ENCODE data around the gene MSTN. TPM values are rescaled to one million over a fixed set of nuclear protein-coding genes. Genes with fewer than 3 reads are reported as not detected.
"Not testable (repeated sequence)": the region's sequence is repeated elsewhere in the genome, so short reads cannot be mapped to it uniquely, and the experiment has no call there.

Gene MSTN
- total RNA-seq, 1 donor from 2014 or later, result not detected

DNA sequence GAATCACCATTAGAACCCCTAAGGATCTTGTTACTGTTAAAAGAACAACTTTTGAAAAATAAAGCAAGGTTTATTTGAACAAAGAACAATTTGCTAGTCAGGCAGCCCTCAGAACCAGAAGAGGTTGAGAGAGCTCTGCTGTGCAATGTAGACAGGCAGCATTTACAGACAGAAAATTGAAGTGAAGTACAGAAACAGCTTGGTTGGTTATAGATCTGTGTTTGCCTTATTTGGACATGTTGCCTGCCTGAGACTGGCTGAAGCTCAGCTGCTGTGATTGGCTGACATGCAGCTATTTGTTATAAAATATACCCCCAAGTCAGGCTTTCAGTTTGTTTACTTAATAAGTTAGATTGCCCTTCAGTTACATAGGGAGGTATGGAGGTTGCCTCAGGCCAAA is 12.5 kb downstream of the MSTN start:
- no peaks in the 10 kb centered on the region for H3K36me3 Mint-ChIP-seq (ENCODE audit: unreplicated experiment)
- TF ChIP-seq, protein P1, sequence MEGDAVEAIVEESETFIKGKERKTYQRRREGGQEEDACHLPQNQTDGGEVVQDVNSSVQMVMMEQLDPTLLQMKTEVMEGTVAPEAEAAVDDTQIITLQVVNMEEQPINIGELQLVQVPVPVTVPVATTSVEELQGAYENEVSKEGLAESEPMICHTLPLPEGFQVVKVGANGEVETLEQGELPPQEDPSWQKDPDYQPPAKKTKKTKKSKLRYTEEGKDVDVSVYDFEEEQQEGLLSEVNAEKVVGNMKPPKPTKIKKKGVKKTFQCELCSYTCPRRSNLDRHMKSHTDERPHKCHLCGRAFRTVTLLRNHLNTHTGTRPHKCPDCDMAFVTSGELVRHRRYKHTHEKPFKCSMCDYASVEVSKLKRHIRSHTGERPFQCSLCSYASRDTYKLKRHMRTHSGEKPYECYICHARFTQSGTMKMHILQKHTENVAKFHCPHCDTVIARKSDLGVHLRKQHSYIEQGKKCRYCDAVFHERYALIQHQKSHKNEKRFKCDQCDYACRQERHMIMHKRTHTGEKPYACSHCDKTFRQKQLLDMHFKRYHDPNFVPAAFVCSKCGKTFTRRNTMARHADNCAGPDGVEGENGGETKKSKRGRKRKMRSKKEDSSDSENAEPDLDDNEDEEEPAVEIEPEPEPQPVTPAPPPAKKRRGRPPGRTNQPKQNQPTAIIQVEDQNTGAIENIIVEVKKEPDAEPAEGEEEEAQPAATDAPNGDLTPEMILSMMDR (IDR thresholded peaks at IDR 0.05; ENCODE audit: partially characterized antibody, unreplicated experiment), result no peak
- no peak overlapping the region for H3K27ac Mint-ChIP-seq (ENCODE audit: unreplicated experiment)
- H3K4me1 Mint-ChIP-seq (ENCODE audit: low read depth, unreplicated experiment), result no peaks in the 10 kb centered on the region
- H3K4me3 Mint-ChIP-seq (ENCODE audit: unreplicated experiment), result no peak overlapping the region
- H3K27me3 Mint-ChIP-seq (ENCODE audit: unreplicated experiment), result no peaks in the 10 kb centered on the region
- no peaks in the 10 kb centered on the region for H3K9me3 Mint-ChIP-seq (ENCODE audit: unreplicated experiment)
- no peak for DNase-seq

DNA sequence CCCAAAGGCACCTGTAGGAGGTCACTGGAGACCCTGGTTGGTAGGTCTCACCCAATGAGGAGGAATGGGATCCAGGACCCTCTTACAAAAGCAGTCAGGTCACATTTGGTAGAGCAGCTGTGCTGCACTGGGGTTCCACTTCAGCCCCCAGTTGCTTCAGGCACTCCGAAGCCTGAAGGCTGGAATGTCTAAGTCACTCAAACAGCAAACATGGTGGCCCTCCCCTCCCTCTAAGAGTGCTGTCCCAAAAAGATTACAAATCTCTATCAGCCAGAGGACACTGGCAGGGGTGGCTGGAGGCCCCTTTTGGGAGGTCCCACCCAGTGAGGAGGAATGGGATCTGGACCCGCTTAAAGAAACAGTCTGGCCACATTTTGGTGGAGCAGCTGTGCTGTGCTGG is 17.7 kb downstream of the MSTN start:
- TF ChIP-seq, protein P1 (IDR thresholded peaks at IDR 0.05; ENCODE audit: partially characterized antibody, unreplicated experiment), result no peak
- H3K4me3 Mint-ChIP-seq (ENCODE audit: unreplicated experiment), result no peak overlapping the region
- H3K27me3 Mint-ChIP-seq (ENCODE audit: unreplicated experiment), result peaks cover 2% of the 10 kb centered on the region
- H3K36me3 Mint-ChIP-seq (ENCODE audit: unreplicated experiment), result no peaks in the 10 kb centered on the region
- no peaks in the 10 kb centered on the region for H3K9me3 Mint-ChIP-seq (ENCODE audit: unreplicated experiment)
- DNase-seq, result no peak
- H3K4me1 Mint-ChIP-seq (ENCODE audit: low read depth, unreplicated experiment), result no peaks in the 10 kb centered on the region
- no peak overlapping the region for H3K27ac Mint-ChIP-seq (ENCODE audit: unreplicated experiment)

DNA sequence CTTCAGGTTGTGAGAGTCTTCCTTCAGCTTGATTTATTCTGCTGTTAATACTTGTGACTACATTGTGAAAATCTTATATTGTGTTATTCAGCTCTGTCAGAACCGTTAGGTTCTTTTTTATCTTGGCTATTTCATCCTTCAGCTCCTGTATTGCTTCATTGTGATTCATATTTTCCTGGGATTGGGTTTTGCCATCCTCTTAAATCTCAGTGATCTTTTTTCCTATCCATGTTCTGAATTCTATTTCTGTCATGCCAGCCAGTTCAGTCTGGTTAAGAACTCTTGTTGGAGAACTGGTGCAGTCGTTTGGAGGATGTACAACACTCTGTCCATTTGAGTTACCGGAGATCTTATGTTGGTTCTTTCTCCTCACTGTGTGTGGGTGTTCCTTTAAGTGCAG is 19.1 kb downstream of the MSTN start:
- H3K9me3 Mint-ChIP-seq (ENCODE audit: unreplicated experiment), result no peaks in the 10 kb centered on the region
- no peak overlapping the region for H3K4me3 Mint-ChIP-seq (ENCODE audit: unreplicated experiment)
- TF ChIP-seq, protein P1 (IDR thresholded peaks at IDR 0.05; ENCODE audit: partially characterized antibody, unreplicated experiment), result no peak
- H3K36me3 Mint-ChIP-seq (ENCODE audit: unreplicated experiment), result no peaks in the 10 kb centered on the region
- H3K27ac Mint-ChIP-seq (ENCODE audit: unreplicated experiment), result no peak overlapping the region
- DNase-seq, result no peak
- H3K4me1 Mint-ChIP-seq (ENCODE audit: low read depth, unreplicated experiment), result no peaks in the 10 kb centered on the region
- H3K27me3 Mint-ChIP-seq (ENCODE audit: unreplicated experiment), result peaks cover 2% of the 10 kb centered on the region

DNA sequence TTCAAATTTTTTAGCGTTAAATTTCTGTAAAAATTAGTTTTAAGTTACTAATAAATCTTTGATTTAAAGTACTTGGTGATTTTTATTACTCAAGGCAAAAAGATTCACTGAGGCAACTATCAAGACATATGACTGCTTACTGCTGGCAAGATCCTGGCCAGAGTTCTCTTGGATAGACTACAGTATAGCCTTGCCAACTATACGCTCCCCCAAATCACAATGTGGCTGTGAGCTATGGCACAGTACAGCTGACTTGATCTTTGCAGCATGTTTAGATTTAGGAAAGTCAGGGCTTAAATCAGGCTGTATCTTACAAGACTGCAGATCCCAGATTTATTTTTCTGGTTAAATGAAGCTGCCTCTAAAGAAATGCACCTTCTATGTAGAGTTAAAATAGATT is 26.5 kb downstream of the MSTN start:
- no peaks in the 10 kb centered on the region for H3K9me3 Mint-ChIP-seq (ENCODE audit: unreplicated experiment)
- DNase-seq, result no peak
- H3K27me3 Mint-ChIP-seq (ENCODE audit: unreplicated experiment), result peaks cover 2% of the 10 kb centered on the region
- H3K4me3 Mint-ChIP-seq (ENCODE audit: unreplicated experiment), result no peak overlapping the region
- TF ChIP-seq, protein P1 (IDR thresholded peaks at IDR 0.05; ENCODE audit: partially characterized antibody, unreplicated experiment), result no peak
- H3K36me3 Mint-ChIP-seq (ENCODE audit: unreplicated experiment), result no peaks in the 10 kb centered on the region
- no peaks in the 10 kb centered on the region for H3K4me1 Mint-ChIP-seq (ENCODE audit: low read depth, unreplicated experiment)
- H3K27ac Mint-ChIP-seq (ENCODE audit: unreplicated experiment), result no peak overlapping the region

DNA sequence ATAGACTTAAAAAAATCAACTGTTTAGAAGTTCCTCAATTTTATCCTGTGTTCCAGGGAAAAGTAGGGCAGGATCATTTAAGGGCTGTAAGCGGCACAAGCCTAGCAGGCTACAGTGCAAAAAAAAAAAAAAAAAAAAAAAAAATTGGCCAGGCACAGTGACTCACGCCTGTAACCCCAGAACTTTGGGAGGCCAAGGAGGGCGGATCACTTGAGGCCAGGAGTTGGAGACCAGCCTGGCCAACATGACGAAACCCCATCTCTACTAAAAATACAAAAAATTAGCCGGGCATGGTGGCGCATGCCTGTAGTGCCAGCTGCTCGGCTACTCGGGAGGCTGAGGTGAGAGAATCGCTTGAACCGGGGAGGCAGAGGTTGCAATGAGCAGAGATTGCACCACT is 28.1 kb downstream of the MSTN start:
- not testable (repeated sequence) for H3K27me3 Mint-ChIP-seq (ENCODE audit: unreplicated experiment); H3K4me3 Mint-ChIP-seq (ENCODE audit: unreplicated experiment); DNase-seq; H3K4me1 Mint-ChIP-seq (ENCODE audit: low read depth, unreplicated experiment); H3K9me3 Mint-ChIP-seq (ENCODE audit: unreplicated experiment); H3K27ac Mint-ChIP-seq (ENCODE audit: unreplicated experiment); H3K36me3 Mint-ChIP-seq (ENCODE audit: unreplicated experiment)

Data from glutamatergic neuron (in vitro differentiated cells).